Eye (tissue), 1 donor: ENCODE data around the gene HBEGF.

Experiments used
- DNase-seq: peaks from one replicate; pipeline ENCODE4 v3.0.0-alpha.2; 2015

Gene HBEGF

GRCh38 chr5:140331638-140332037 is 14.8 kb downstream of the HBEGF start:
- DNase-seq: no peak

- no peak for DNase-seq
Measured at GRCh38 chr5:140329739-140330481, 16.5 kb downstream of the HBEGF start.

GRCh38 chr5:140328036-140328764 is 18.2 kb downstream of the HBEGF start:
- DNase-seq: no peak

- DNase-seq: peak; percentile 64
Measured at GRCh38 chr5:140327589-140327988, 18.8 kb downstream of the HBEGF start.

GRCh38 chr5:140325486-140325885 is 20.9 kb downstream of the HBEGF start:
- DNase-seq: no peak

- DNase-seq: no peak
Measured at GRCh38 chr5:140324617-140325241, 21.7 kb downstream of the HBEGF start.

- DNase-seq: peak; percentile 24
Measured at GRCh38 chr5:140324041-140324600, 22.3 kb downstream of the HBEGF start.

- DNase-seq: peak; percentile 65
Measured at GRCh38 chr5:140322751-140323731, 23.4 kb downstream of the HBEGF start.

GRCh38 chr5:140321796-140322195 is 24.6 kb downstream of the HBEGF start:
- DNase-seq: no peak

- DNase-seq: no peak
Measured at GRCh38 chr5:140319833-140320232, 26.6 kb downstream of the HBEGF start.

- DNase-seq: no peak
Measured at GRCh38 chr5:140318792-140319191, 27.6 kb downstream of the HBEGF start.

- no peak for DNase-seq
Measured at GRCh38 chr5:140317859-140318258, 28.5 kb downstream of the HBEGF start.

- no peak for DNase-seq
Measured at GRCh38 chr5:140312791-140313189, 33.6 kb downstream of the HBEGF start.

GRCh38 chr5:140312067-140312790 is 34.2 kb downstream of the HBEGF start:
- DNase-seq: no peak

GRCh38 chr5:140311011-140311467 is 35.4 kb downstream of the HBEGF start:
- no peak for DNase-seq

- DNase-seq: no peak
Measured at GRCh38 chr5:140310434-140310833, 36.0 kb downstream of the HBEGF start.

GRCh38 chr5:140309706-140310249 is 36.6 kb downstream of the HBEGF start:
- no peak for DNase-seq

GRCh38 chr5:140305471-140305870 is 40.9 kb downstream of the HBEGF start:
- DNase-seq: no peak

- DNase-seq: no peak
Measured at GRCh38 chr5:140303966-140304365, 42.4 kb downstream of the HBEGF start.

GRCh38 chr5:140302786-140303639 is 43.4 kb downstream of the HBEGF start, which contains the start of gene PFDN1:
Gene PFDN1 (minus strand): TSS chr5:140303101. CDS start chr5:140303073, 28 bp downstream.
- DNase-seq: peak; percentile 98
